ENCODE measurements around the gene CFAP97D1. TPM values are rescaled to one million over a fixed set of nuclear protein-coding genes. Genes with fewer than 3 reads are reported as not detected.

The CFAP97D1 gene
- not detected for total RNA-seq

DNA sequence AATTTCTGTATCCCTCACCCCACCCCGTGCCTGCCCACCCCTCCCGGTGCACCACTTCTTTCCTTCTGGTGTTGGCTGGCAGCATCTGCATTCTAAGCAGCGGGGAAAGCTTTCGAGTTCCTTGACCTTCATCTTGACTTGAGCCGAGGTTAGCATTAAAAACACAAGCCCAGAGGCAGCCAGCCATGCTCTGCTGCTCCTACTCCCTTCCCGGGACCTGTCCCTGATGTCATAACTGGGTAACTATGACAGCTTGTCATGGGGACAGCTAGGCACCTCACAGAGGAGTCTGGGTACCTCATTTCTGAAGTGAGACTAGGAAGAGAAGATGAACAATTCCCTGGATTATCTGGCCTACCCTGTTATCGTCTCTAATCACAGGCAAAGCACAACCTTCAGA lies at the start of gene CFAP97D1:
TSS of gene CFAP97D1 (plus strand) at position 301 of the 400 bp plus-strand sequence. CDS start at position 329, 28 bp downstream.

DNA sequence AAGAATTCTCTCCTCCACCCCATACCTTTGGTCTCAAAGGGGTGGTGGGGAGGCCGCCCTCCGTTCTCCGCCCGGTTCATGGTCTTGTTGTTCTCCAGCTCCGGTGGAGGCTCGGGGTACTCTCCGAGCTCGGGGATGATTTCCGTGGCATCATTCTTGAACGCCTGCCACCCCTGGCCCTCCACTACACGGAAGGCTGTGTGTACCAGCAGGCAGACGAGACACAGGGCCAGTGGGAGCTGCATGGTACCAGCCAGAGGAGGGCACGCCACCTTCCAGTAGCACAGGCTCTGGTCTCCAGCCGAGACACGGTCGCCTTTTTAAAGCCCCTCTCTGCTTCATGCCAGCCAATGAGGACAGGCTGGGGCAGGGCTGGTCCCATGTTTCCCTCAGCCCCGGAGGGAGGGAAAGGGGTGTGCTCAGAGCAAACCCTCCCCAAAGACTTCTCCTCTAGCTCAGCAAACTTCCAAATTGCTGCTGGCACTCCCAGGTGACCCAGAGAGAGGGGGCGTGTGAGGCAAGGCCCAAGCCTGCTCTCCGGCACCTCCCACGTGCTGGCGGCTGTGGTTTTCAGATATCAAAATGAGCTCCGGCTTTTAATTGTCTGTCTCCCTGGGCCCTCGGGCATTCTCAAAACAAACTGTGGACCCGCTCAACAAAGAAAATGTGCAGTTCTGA lies 21.6 kb upstream of the CFAP97D1 start, which contains the start of gene SOST:
TSS of gene SOST (minus strand) at position 295 of the 678 bp plus-strand sequence. CDS start at position 245, 50 bp downstream.

DNA sequence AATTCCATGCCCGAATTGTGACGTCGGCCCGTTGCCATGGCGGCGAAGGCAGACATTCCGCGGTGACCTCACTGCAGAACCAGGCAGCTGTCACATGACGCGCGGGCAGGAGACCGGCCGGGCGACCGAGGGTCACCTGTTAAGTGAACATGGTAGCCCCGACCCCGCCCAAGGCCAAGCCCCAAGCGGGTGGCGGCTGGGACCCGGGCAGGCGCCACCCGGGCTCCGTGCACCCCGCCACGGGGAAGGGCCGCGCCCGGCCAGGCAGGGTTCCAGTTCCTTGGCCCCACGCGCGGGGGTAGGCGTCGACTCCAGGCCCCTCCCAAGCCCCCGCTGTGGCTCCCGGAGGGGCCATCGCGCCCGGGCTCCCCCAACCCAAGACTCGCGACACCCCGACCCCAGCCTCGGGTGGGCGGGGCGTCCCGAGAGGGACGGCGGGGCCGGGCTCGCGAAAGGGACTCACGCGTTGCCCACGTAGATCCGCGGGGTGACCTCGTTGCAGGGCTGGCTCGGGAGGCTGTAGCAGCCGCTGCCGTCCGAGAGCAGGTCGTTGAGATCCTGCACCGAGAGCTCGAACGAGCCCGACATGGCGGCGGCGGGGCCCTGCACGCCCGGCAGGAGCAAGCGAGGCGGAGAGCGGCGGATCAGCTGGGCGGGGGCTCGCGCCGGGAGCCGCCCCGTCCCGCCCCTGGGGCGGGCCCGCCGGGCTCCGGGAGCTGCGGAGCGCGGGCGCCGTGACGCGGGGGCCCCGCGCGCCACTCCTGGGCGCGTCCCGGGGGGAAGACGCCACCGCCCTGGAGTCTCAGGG lies 1.7 kb upstream of the CFAP97D1 start, which contains the start of gene DUSP3:
TSS of gene DUSP3 (minus strand) at position 641 of the 808 bp plus-strand sequence. CDS start at position 588, 53 bp downstream.

DNA sequence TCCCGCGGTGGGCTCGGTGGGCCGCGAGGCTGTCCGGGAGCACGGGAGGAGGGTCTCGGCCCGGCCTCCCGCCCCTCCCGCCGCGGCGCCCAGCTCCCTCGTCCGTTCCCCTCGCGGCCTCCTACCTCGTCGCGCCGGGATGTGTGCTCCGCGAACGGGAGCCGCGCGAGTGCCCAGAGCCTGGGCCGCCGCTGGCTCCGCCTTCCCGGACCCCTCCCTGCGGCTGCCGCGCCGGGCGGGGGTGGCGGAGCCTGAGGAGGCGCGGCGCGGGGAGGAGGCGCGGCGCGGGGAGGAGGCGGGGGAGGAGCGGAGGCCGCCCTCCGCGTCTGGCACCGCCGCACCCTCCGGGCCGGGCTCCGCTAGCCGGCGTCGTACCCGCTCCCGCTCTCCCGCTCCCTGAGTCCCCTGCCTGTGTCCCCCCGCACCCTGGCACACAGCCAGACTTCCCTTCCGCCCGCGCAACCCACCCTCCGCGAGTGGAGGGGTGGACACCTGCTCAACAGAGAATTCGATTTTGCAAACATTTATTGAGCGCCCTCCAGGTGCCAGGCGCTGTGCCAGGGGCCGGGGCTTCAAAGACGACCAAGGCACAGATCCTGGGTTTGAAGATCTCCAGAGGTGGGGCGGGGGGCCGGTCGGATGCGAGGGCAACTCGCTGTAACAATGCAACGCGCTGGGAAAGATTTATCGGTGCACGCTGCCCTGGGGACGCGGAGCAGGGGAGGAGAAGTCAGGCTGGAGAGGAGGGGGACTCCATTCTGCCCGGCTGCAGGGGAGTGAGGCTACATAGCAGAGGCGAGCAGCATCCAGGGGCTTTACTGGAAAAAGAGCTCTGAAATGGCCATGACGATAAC lies 53.0 kb downstream of the CFAP97D1 start, which contains the start of gene MPP3:
TSS of gene MPP3 (minus strand) at position 171 of the 854 bp plus-strand sequence. CDS start 1,240 bp downstream, outside the sequence.

Other genes starting within 250 kb of the CFAP97D1 start
- gene ETV4, start 234.1 kb upstream of the CFAP97D1 start, total RNA-seq: 1.1 TPM
- gene MEOX1, start 118.5 kb upstream of the CFAP97D1 start, total RNA-seq: 7.9 TPM
- gene SOST, start 21.6 kb upstream of the CFAP97D1 start, total RNA-seq: 0.22 TPM
- 44.6 TPM for gene DUSP3, start 1.5 kb upstream of the CFAP97D1 start, total RNA-seq
- gene MPP3, start 52.7 kb downstream of the CFAP97D1 start, total RNA-seq: 21.7 TPM
- 0.38 TPM for gene CD300LG, start 66.7 kb downstream of the CFAP97D1 start, total RNA-seq
- gene MPP2, start 127.1 kb downstream of the CFAP97D1 start, total RNA-seq: 24.1 TPM
- gene PPY, start 162.0 kb downstream of the CFAP97D1 start, total RNA-seq: not detected
- not detected for gene PYY, start 173.5 kb downstream of the CFAP97D1 start, total RNA-seq
- 0.88 TPM for gene NAGS, start 224.2 kb downstream of the CFAP97D1 start, total RNA-seq
- gene TMEM101, start 234.5 kb downstream of the CFAP97D1 start, total RNA-seq: 35.7 TPM